Measurements from ENCODE around the gene OR51B4. TPM values are rescaled to one million over a fixed set of nuclear protein-coding genes. Genes with fewer than 3 reads are reported as not detected.

The OR51B4 gene
- polyA plus RNA-seq, 1 of the 3 experiments (the other 2 are of a cell fraction): 0.07 TPM

GRCh38 chr11:5252919-5253265, 48.9 kb downstream of the OR51B4 start:
- Histone ChIP-seq H3K79me2 (ENCODE audit: insufficient read depth) (no peaks in the 10 kb centered on the region), H3K4me2 (no peak overlapping the region), H3K9ac (no peak overlapping the region), H3K9me3 (no peaks in the 10 kb centered on the region), H2AFZ (ENCODE audit: low read depth) (no peak overlapping the region), H3K4me1 (ENCODE audit: control insufficient read depth in 1 of 2, insufficient read depth in 2 of 2, low read depth in 1 of 2, low read length in 1 of 2) (no peaks in the 10 kb centered on the region), H3F3A (replicated peaks; ENCODE audit: insufficient read depth) (no peaks in the 10 kb centered on the region), H3K4me3 (ENCODE audit: low read depth in 2 of 2, low read length in 1 of 2) (no peak overlapping the region), H3K27ac (ENCODE audit: low read depth in 2 of 2, low read length in 1 of 2) (no peak overlapping the region), H3K36me3 (replicated peaks in 1 of 2; ENCODE audit: control insufficient read depth in 1 of 2, insufficient read depth in 2 of 2, low read length in 1 of 2) (no peaks in the 10 kb centered on the region), H4K20me1 (ENCODE audit: insufficient read depth) (no peaks in the 10 kb centered on the region), H3K9me2 (no peaks in the 10 kb centered on the region), H3K27me3 (ENCODE audit: insufficient read depth) (no peaks in the 10 kb centered on the region; the same call in 1 of the 2 replicates)
- DNase-seq: no peak
- no peak for TF ChIP-seq GABPA (IDR thresholded peaks at IDR 0.05; ENCODE audit: low read depth)
- no peak for TF ChIP-seq SMC3 (IDR thresholded peaks at IDR 0.05; ENCODE audit: low read depth, low read length)
- no peak for TF ChIP-seq EP300 (IDR thresholded peaks at IDR 0.05; ENCODE audit: borderline replicate concordance in 1 of 2, low read depth in 1 of 2, low read length in 1 of 2)
- no peak for TF ChIP-seq EZH2phosphoT487 (IDR thresholded peaks at IDR 0.05; ENCODE audit: borderline replicate concordance, low read depth)
- TF ChIP-seq IRF3 (IDR thresholded peaks at IDR 0.05; ENCODE audit: low read depth, low read length): no peak
- no peak for TF ChIP-seq REST (IDR thresholded peaks at IDR 0.05; ENCODE audit: low read depth, low read length)
- TF ChIP-seq ELF1 (IDR thresholded peaks at IDR 0.05): no peak
- TF ChIP-seq TCF12 (IDR thresholded peaks at IDR 0.05): no peak
- no peak for TF ChIP-seq POLR2AphosphoS5 (IDR thresholded peaks at IDR 0.05; ENCODE audit: low read depth, low read length)
- no peak for TF ChIP-seq TEAD4 (IDR thresholded peaks at IDR 0.05; ENCODE audit: borderline replicate concordance, insufficient read depth)
- no peak for TF ChIP-seq SIN3A (IDR thresholded peaks at IDR 0.05; ENCODE audit: borderline replicate concordance, low read depth, low read length)
- ChIA-PET POLR2A (no interaction called here), CTCF (interaction anchor here (0.6 kb wide), 1 partner anchor 286 kb away, joined by 3 read pairs; no protein-coding TSS in a partner anchor)
- 3% methylated on average over 1 of the region's 1 CpG for WGBS (ENCODE audit: low lambda C conversion rate)

DNA sequence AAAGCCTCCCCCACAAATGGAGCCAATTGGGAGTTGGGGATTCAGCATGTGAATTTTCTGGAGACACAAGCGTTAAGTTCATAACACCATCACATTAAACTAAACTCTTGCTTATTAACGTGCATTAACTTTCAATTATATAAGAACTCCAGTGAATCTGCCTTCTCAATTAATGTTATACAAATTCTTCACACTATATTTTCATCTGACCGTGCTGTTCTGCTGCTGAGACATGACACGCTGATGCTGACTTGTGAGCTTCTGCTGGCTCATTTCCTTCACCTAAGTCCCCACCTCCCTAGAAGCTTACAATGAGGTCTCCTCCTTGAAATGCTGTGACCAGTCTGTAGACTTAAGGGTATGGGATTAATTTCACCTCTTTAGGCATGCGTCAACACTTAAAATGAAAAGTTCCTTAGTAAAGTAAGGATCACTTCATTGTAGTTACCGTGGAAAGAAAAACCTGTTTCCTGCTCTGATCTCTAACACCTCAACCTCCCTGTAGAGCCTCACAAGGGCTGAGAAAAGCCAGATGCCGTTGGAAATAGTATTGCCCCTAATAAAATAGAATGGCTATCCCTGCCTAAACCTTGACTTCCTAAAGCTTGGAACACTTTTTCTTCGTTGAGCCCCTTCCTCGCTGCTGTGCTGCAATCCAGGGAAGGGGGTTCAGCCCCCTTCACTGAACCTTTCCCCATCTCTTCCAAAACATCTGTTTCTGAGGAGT, 49.4 kb downstream of the OR51B4 start:
- Histone ChIP-seq H3K27ac (ENCODE audit: low read depth in 2 of 2, low read length in 1 of 2) (no peak overlapping the region), H3K36me3 (replicated peaks in 1 of 2; ENCODE audit: control insufficient read depth in 1 of 2, insufficient read depth in 2 of 2, low read length in 1 of 2) (no peaks in the 10 kb centered on the region), H3K9ac (no peak overlapping the region), H3K4me3 (ENCODE audit: low read depth in 2 of 2, low read length in 1 of 2) (no peak overlapping the region), H3K79me2 (ENCODE audit: insufficient read depth) (no peaks in the 10 kb centered on the region), H3K4me2 (no peak overlapping the region), H4K20me1 (ENCODE audit: insufficient read depth) (no peaks in the 10 kb centered on the region), H2AFZ (ENCODE audit: low read depth) (no peak overlapping the region), H3K9me2 (no peaks in the 10 kb centered on the region), H3K27me3 (ENCODE audit: insufficient read depth) (no peaks in the 10 kb centered on the region; the same call in 1 of the 2 replicates), H3F3A (replicated peaks; ENCODE audit: insufficient read depth) (no peaks in the 10 kb centered on the region), H3K4me1 (ENCODE audit: control insufficient read depth in 1 of 2, insufficient read depth in 2 of 2, low read depth in 1 of 2, low read length in 1 of 2) (no peaks in the 10 kb centered on the region), H3K9me3 (no peaks in the 10 kb centered on the region)
- WGBS (ENCODE audit: low lambda C conversion rate): 3% methylated on average over 9 of the region's 9 CpGs
- DNase-seq: no peak
- TF ChIP-seq CHD2 (IDR thresholded peaks at IDR 0.05; ENCODE audit: low read length, partially characterized antibody): no peak
- ChIA-PET CTCF (interaction anchor here (0.6 kb wide), 1 partner anchor 286 kb away, joined by 3 read pairs; no protein-coding TSS in a partner anchor), POLR2A (no interaction called here)
